T-helper 17 cell (primary cell): ENCODE data around the gene TMIGD2. TPM values are rescaled to one million over a fixed set of nuclear protein-coding genes. Genes with fewer than 3 reads are reported as not detected.

Source experiments
- ATAC-seq: fragments of 150-1000 bp; cut with Tn5 transposase; 2 replicates; pipeline ENCODE4 v1.10.0; 2021; ENCODE audit warnings: mild to moderate bottlenecking, moderate library complexity
- DNase-seq, 3 donors: peaks; one replicate each; pipeline versions ENCODE4 v3.0.0 to v3.0.0-alpha.2; 2020 to 2021
- H3K9me3 ChIP-seq: one replicate; pipeline ENCODE4 v1.7.0; 2013; ENCODE audit warnings: low read length, mild to moderate bottlenecking; ENCODE audit not compliant: control insufficient read depth, poor library complexity, severe bottlenecking
- H3K27ac Mint-ChIP-seq: one replicate; pipeline ENCODE4 v1.8.0; 2022; ENCODE audit warnings: mild to moderate bottlenecking, moderate library complexity, mixed read lengths
- H3K27me3 Mint-ChIP-seq: one replicate; pipeline ENCODE4 v1.8.0; 2022; ENCODE audit warnings: mixed read lengths
- H3K36me3 Mint-ChIP-seq: one replicate; pipeline ENCODE4 v1.8.0; 2022; ENCODE audit warnings: low read depth, mixed read lengths
- H3K4me1 Mint-ChIP-seq: one replicate; pipeline ENCODE4 v1.8.0; 2022; ENCODE audit warnings: mild to moderate bottlenecking, mixed read lengths
- H3K4me3 Mint-ChIP-seq: one replicate; pipeline ENCODE4 v1.8.0; 2022; ENCODE audit warnings: mild to moderate bottlenecking, moderate library complexity, mixed read lengths
- total RNA-seq, 4 donors: library from RNA in 2 of 4; stranded (reverse) in 2 of 4; gene quantifications; one replicate each; pipeline ENCODE4 v1.2.3 and lab custom pipeline; 2022 to 2026

The TMIGD2 gene
- total RNA-seq, 2 donors from 2014 or later = 5.2 to 7.9 TPM

GRCh38 chr19:4319067-4319718 is 17.0 kb upstream of the TMIGD2 start:
- H3K4me1 Mint-ChIP-seq = peaks cover 4% of the 10 kb centered on the region
- no peak for DNase-seq
- no peak overlapping the region for H3K4me3 Mint-ChIP-seq
- H3K36me3 Mint-ChIP-seq = peaks cover 2% of the 10 kb centered on the region
- peak overlapping the region; percentile 46 for H3K27ac Mint-ChIP-seq
- no peak for ATAC-seq
- H3K9me3 ChIP-seq = no peaks in the 10 kb centered on the region
- no peaks in the 10 kb centered on the region for H3K27me3 Mint-ChIP-seq

GRCh38 chr19:4318460-4318859 is 16.3 kb upstream of the TMIGD2 start:
- Mint-ChIP-seq H3K27me3 (no peaks in the 10 kb centered on the region), H3K27ac (peak overlapping the region; percentile 46), H3K4me3 (no peak overlapping the region), H3K4me1 (peaks cover 4% of the 10 kb centered on the region), H3K36me3 (peaks cover 2% of the 10 kb centered on the region)
- ATAC-seq (no peak), DNase-seq (no peak)
- H3K9me3 ChIP-seq = no peaks in the 10 kb centered on the region

GRCh38 chr19:4316956-4317355 is 14.8 kb upstream of the TMIGD2 start:
- no peak overlapping the region for H3K4me3 Mint-ChIP-seq
- DNase-seq (no peak), ATAC-seq (no peak)
- H3K36me3 Mint-ChIP-seq = peaks cover 2% of the 10 kb centered on the region
- no peaks in the 10 kb centered on the region for H3K27me3 Mint-ChIP-seq
- no peaks in the 10 kb centered on the region for H3K9me3 ChIP-seq
- no peak overlapping the region for H3K27ac Mint-ChIP-seq
- peaks cover 4% of the 10 kb centered on the region for H3K4me1 Mint-ChIP-seq

GRCh38 chr19:4313847-4314490 is 11.8 kb upstream of the TMIGD2 start:
- H3K27ac Mint-ChIP-seq = peak overlapping the region; percentile 27
- ATAC-seq (no peak), DNase-seq (no peak)
- H3K4me3 Mint-ChIP-seq = no peak overlapping the region
- peaks cover 2% of the 10 kb centered on the region for H3K36me3 Mint-ChIP-seq
- H3K4me1 Mint-ChIP-seq = peaks cover 4% of the 10 kb centered on the region
- H3K9me3 ChIP-seq = no peaks in the 10 kb centered on the region
- H3K27me3 Mint-ChIP-seq = no peaks in the 10 kb centered on the region

GRCh38 chr19:4310247-4311121 is 8.3 kb upstream of the TMIGD2 start:
- DNase-seq = no peak
- ATAC-seq = peak; percentile 35
- H3K9me3 ChIP-seq = no peaks in the 10 kb centered on the region
- Mint-ChIP-seq H3K27me3 (no peaks in the 10 kb centered on the region), H3K27ac (no peak overlapping the region), H3K36me3 (no peaks in the 10 kb centered on the region), H3K4me1 (no peaks in the 10 kb centered on the region), H3K4me3 (no peak overlapping the region)

- no peaks in the 10 kb centered on the region for H3K9me3 ChIP-seq
- H3K36me3 Mint-ChIP-seq = no peaks in the 10 kb centered on the region
- DNase-seq (no peak), ATAC-seq (no peak)
- no peak overlapping the region for H3K27ac Mint-ChIP-seq
- peaks cover 18% of the 10 kb centered on the region for H3K4me1 Mint-ChIP-seq
- H3K27me3 Mint-ChIP-seq = no peaks in the 10 kb centered on the region
- H3K4me3 Mint-ChIP-seq = peak overlapping the region; percentile 69
Measured at GRCh38 chr19:4305659-4306058, 3.5 kb upstream of the TMIGD2 start.

- no peaks in the 10 kb centered on the region for H3K9me3 ChIP-seq
- peaks cover 18% of the 10 kb centered on the region for H3K4me1 Mint-ChIP-seq
- peak overlapping the region; percentile 69 for H3K4me3 Mint-ChIP-seq
- no peaks in the 10 kb centered on the region for H3K36me3 Mint-ChIP-seq
- ATAC-seq = no peak
- H3K27me3 Mint-ChIP-seq = no peaks in the 10 kb centered on the region
- no peak overlapping the region for H3K27ac Mint-ChIP-seq
- no peak for DNase-seq
Measured at GRCh38 chr19:4305257-4305612, 3.0 kb upstream of the TMIGD2 start.

- DNase-seq = peak; percentile 35 to 57 (median 37)
- peaks cover 18% of the 10 kb centered on the region for H3K4me1 Mint-ChIP-seq
- no peak within 1 kb of the TSS for H3K27ac Mint-ChIP-seq
- no peaks in the 10 kb centered on the region for H3K36me3 Mint-ChIP-seq
- H3K4me3 Mint-ChIP-seq = peak within 1 kb of the TSS; percentile 69
- peak; percentile 78 for ATAC-seq
- H3K27me3 Mint-ChIP-seq = no peaks in the 10 kb centered on the region
- H3K9me3 ChIP-seq = no peaks in the 10 kb centered on the region
Measured at GRCh38 chr19:4304538-4305256, 2.5 kb upstream of the TMIGD2 start, which contains the start of gene FSD1. FSD1 (plus strand) TSS chr19:4304598; CDS start chr19:4304747, 149 bp downstream.

GRCh38 chr19:4303819-4304537 is 1.8 kb upstream of the TMIGD2 start:
- ATAC-seq = no peak
- no peaks in the 10 kb centered on the region for H3K9me3 ChIP-seq
- no peak overlapping the region for H3K27ac Mint-ChIP-seq
- H3K4me1 Mint-ChIP-seq = peaks cover 18% of the 10 kb centered on the region
- H3K4me3 Mint-ChIP-seq = peak overlapping the region; percentile 63
- H3K27me3 Mint-ChIP-seq = no peaks in the 10 kb centered on the region
- no peak for DNase-seq
- no peaks in the 10 kb centered on the region for H3K36me3 Mint-ChIP-seq

GRCh38 chr19:4301590-4302242 is 473 bp downstream of the TMIGD2 start:
- H3K4me1 Mint-ChIP-seq = peaks cover 18% of the 10 kb centered on the region
- H3K9me3 ChIP-seq = no peaks in the 10 kb centered on the region
- no peaks in the 10 kb centered on the region for H3K36me3 Mint-ChIP-seq
- H3K27me3 Mint-ChIP-seq = no peaks in the 10 kb centered on the region
- peak overlapping the region; percentile 80 for H3K27ac Mint-ChIP-seq
- ATAC-seq (peak; percentile 29), DNase-seq (no peak)
- peak overlapping the region; percentile 73 for H3K4me3 Mint-ChIP-seq

- no peaks in the 10 kb centered on the region for H3K9me3 ChIP-seq
- ATAC-seq = no peak
- no peak overlapping the region for H3K27ac Mint-ChIP-seq
- H3K36me3 Mint-ChIP-seq = no peaks in the 10 kb centered on the region
- no peak for DNase-seq
- no peak overlapping the region for H3K4me3 Mint-ChIP-seq
- peaks cover 18% of the 10 kb centered on the region for H3K4me1 Mint-ChIP-seq
- no peaks in the 10 kb centered on the region for H3K27me3 Mint-ChIP-seq
Measured at GRCh38 chr19:4300589-4300988, 1.6 kb downstream of the TMIGD2 start.
